CD4-positive, alpha-beta T cell treated with Interleukin-17A for 1 hour (primary cell): ENCODE results near the gene PDK2.

Source experiments
- DNase-seq: peaks from one replicate; pipeline ENCODE4 v3.0.0-alpha.2; 2020

PDK2 gene

GRCh38 chr17:50139950-50140885 is 45.1 kb downstream of the PDK2 start:
- DNase-seq, result peak; percentile 85

GRCh38 chr17:50141026-50141744 is 46.0 kb downstream of the PDK2 start:
- no peak for DNase-seq

- no peak for DNase-seq
These were observed 46.6 kb downstream of the PDK2 start for GRCh38 chr17:50141745-50142110.

- DNase-seq, result no peak
These were observed 48.5 kb downstream of the PDK2 start for GRCh38 chr17:50143461-50144176.

- DNase-seq, result no peak
These were observed 49.2 kb downstream of the PDK2 start for GRCh38 chr17:50144355-50144754.

- no peak for DNase-seq
These were observed 49.8 kb downstream of the PDK2 start for GRCh38 chr17:50144845-50145531.

GRCh38 chr17:50145532-50146229 is 50.5 kb downstream of the PDK2 start:
- no peak for DNase-seq

- no peak for DNase-seq
These were observed 51.2 kb downstream of the PDK2 start for GRCh38 chr17:50146230-50146926.

- DNase-seq, result no peak
These were observed 51.9 kb downstream of the PDK2 start for GRCh38 chr17:50146927-50147665.

- DNase-seq, result no peak
These were observed 52.7 kb downstream of the PDK2 start for GRCh38 chr17:50147841-50148225.

GRCh38 chr17:50148226-50149090 is 53.3 kb downstream of the PDK2 start:
- DNase-seq, result peak; percentile 74

GRCh38 chr17:50149091-50149416 is 53.9 kb downstream of the PDK2 start:
- no peak for DNase-seq

- DNase-seq, result peak; percentile 60
These were observed 54.5 kb downstream of the PDK2 start for GRCh38 chr17:50149417-50150353.

GRCh38 chr17:50150354-50151040 is 55.3 kb downstream of the PDK2 start, which contains the start of gene PPP1R9B:
Gene PPP1R9B (minus strand): TSS chr17:50150677. CDS start chr17:50150513, 164 bp downstream.
- no peak for DNase-seq

- DNase-seq, result peak; percentile 91
These were observed 56.1 kb downstream of the PDK2 start for GRCh38 chr17:50151041-50151936.

- DNase-seq, result peak; percentile 63
These were observed 56.9 kb downstream of the PDK2 start for GRCh38 chr17:50151937-50152547.
